ENCODE results near the gene PLEKHA4.

- no peak for TF ChIP-seq ATF2 (CRISPR knock-in tag; IDR thresholded peaks at IDR 0.05)
- 0 out of 2 replicates have a peak, but pooled peaks have one; percentile 6 for TF ChIP-seq POLR2G (IDR thresholded peaks at IDR 0.05; ENCODE audit: low read depth, low read length)
- no peak for TF ChIP-seq POLR2A (conservative IDR thresholded peaks at IDR 0.05)
- TF ChIP-seq ZC3H4 (CRISPR knock-in tag; IDR thresholded peaks at IDR 0.05; ENCODE audit: borderline replicate concordance): no peak
- TF ChIP-seq SLC30A9 (CRISPR knock-in tag; IDR thresholded peaks at IDR 0.05): no peak
- TF ChIP-seq PHF8 (IDR thresholded peaks at IDR 0.05; ENCODE audit: borderline replicate concordance, low read length): no peak
These were observed 71.3 kb downstream of the PLEKHA4 start for GRCh38 chr19:48797103-48797502.
